Measurements from ENCODE around the gene HCCS. TPM values are rescaled to one million over a fixed set of nuclear protein-coding genes. Genes with fewer than 3 reads are reported as not detected.

Gene HCCS
- total and polyA plus RNA-seq, 2 donors (not counting 3 experiments of a cell fraction or from before 2014, with no cell fraction given) = 16.9 to 39.3 TPM

- no peaks in the 10 kb centered on the region for H4K20me1 ChIP-seq (replicated peaks; ENCODE audit: control insufficient read depth, extremely low read depth, insufficient read depth, low read length)
- no peak overlapping the region for H3K9ac ChIP-seq (replicated peaks; ENCODE audit: extremely low read depth, insufficient read depth, low read length)
- dilution Hi-C loops (cut with MboI; ENCODE audit: extremely low pct_ligation_motif_present, low sequenced_read_pairs) (no loop called here), intact Hi-C loops (cut with micrococcal nuclease) (no loop called here)
- H3K4me3 ChIP-seq (replicated peaks in 1 of 3; ENCODE audit: insufficient read depth in 1 of 3, low read depth in 1 of 3, low read length in 3 of 3) = no peak overlapping the region
- DNase-seq (ENCODE audit: low read depth, low spot score) = no peak
- FAIRE-seq = no peak
- no peaks in the 10 kb centered on the region for H3K9me3 ChIP-seq (replicated peaks; ENCODE audit: control insufficient read depth, insufficient read depth, low read length)
- H3K27me3 ChIP-seq (ENCODE audit: control insufficient read depth in 2 of 2, insufficient read depth in 2 of 2, low read length in 2 of 2) = no peaks in the 10 kb centered on the region
- H3K27ac ChIP-seq (ENCODE audit: insufficient read depth, low read depth, low read length) = no peak overlapping the region
- no peaks in the 10 kb centered on the region for H3K4me1 ChIP-seq (ENCODE audit: control insufficient read depth, extremely low read depth, insufficient read depth, low read length)
- H3K9me1 ChIP-seq (replicated peaks; ENCODE audit: control insufficient read depth, extremely low read depth, insufficient read depth, low read length) = no peaks in the 10 kb centered on the region
- no TSS peak for BruUV-seq (replicated peaks)
- no peaks in the 10 kb centered on the region for H3K79me2 ChIP-seq (ENCODE audit: control insufficient read depth, insufficient read depth, low read length)
- POLR2A ChIA-PET = no interaction called here
- no peak overlapping the region for H3K4me2 ChIP-seq (ENCODE audit: insufficient read depth, low read length)
- no peak overlapping the region for H2AFZ ChIP-seq (ENCODE audit: low read depth, low read length)
- no peaks in the 10 kb centered on the region for H3K36me3 ChIP-seq (ENCODE audit: control insufficient read depth in 2 of 2, extremely low read depth in 1 of 2, insufficient read depth in 2 of 2, low read length in 2 of 2)
- CTCF ChIA-PET = no interaction called here
- no peak for TF ChIP-seq GATA2 (IDR thresholded peaks at IDR 0.05; ENCODE audit: insufficient read depth, insufficient read length, low read depth, low read length)
- TF ChIP-seq MAX (IDR thresholded peaks at IDR 0.05; ENCODE audit: insufficient read depth, insufficient read length) = no peak
- TF ChIP-seq JUN (IDR thresholded peaks at IDR 0.05; ENCODE audit: borderline replicate concordance, insufficient read depth, insufficient read length, low read depth) = no peak
- TF ChIP-seq MYC (IDR thresholded peaks at IDR 0.05; ENCODE audit: low read depth, low read length) = no peak
- TF ChIP-seq FOS (IDR thresholded peaks at IDR 0.05; ENCODE audit: borderline replicate concordance, insufficient read depth, low read length) = no peak
- no peak for TF ChIP-seq POLR2AphosphoS5 (IDR thresholded peaks at IDR 0.05; ENCODE audit: insufficient read depth, low read depth, low read length)
- TF ChIP-seq, protein P1, sequence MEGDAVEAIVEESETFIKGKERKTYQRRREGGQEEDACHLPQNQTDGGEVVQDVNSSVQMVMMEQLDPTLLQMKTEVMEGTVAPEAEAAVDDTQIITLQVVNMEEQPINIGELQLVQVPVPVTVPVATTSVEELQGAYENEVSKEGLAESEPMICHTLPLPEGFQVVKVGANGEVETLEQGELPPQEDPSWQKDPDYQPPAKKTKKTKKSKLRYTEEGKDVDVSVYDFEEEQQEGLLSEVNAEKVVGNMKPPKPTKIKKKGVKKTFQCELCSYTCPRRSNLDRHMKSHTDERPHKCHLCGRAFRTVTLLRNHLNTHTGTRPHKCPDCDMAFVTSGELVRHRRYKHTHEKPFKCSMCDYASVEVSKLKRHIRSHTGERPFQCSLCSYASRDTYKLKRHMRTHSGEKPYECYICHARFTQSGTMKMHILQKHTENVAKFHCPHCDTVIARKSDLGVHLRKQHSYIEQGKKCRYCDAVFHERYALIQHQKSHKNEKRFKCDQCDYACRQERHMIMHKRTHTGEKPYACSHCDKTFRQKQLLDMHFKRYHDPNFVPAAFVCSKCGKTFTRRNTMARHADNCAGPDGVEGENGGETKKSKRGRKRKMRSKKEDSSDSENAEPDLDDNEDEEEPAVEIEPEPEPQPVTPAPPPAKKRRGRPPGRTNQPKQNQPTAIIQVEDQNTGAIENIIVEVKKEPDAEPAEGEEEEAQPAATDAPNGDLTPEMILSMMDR (IDR thresholded peaks at IDR 0.05; ENCODE audit: extremely low read depth in 1 of 2, insufficient read depth in 1 of 2, low read depth in 1 of 2, low read length in 2 of 2) = no peak
- no peak for TF ChIP-seq POLR2A (IDR thresholded peaks at IDR 0.05; ENCODE audit: low read depth, low read length)
- no peak for TF ChIP-seq EZH2 (IDR thresholded peaks at IDR 0.05; ENCODE audit: borderline replicate concordance, low read depth, low read length, severe bottlenecking)
Measured at GRCh38 chrX:11089802-11090201, 21.3 kb upstream of the HCCS start.

Measured in endothelial cell of umbilical vein (primary cell).